HepG2 (cell line): ENCODE data around the gene CD68. TPM values are rescaled to one million over a fixed set of nuclear protein-coding genes. Genes with fewer than 3 reads are reported as not detected.
A peak's percentile ranks its signal among the peaks of the same experiment; 100 is the strongest.

Source experiments
- ATAC-seq: fragments of 200-7000 bp; cut with Tn5 transposase; 3 replicates; pipeline ENCODE4 v1.9.1; 2020; ENCODE audit warnings: mild to moderate bottlenecking, moderate library complexity
- BruUV-seq: library from RNA; stranded (reverse); fragments of 400-500 nt; replicated peaks from 2 replicates; lab custom pipeline; 2021; lab: Mats Ljungman, UMichigan
- CTCF ChIA-PET: fragments of 300-600 bp; formaldehyde crosslinking; extraction: SDS; loops from one replicate; lab custom pipeline; 2021; ENCODE audit warnings: low total read pairs, inconsistent platforms, low intra/inter-chr PET ratio; lab: Yijun Ruan, JAX
- POLR2A ChIA-PET: fragments of 350-600 bp; sonication (Branson Sonifier 250); formaldehyde crosslinking; loops from one replicate; lab custom pipeline; 2020; ENCODE audit warnings: antibody characterized with exemption, inconsistent platforms; lab: Yijun Ruan, JAX
- DNase-seq: peaks from one replicate; pipeline ENCODE4 v3.0.0-alpha.2; 2015; ENCODE audit warnings: low spot score
- FAIRE-seq: peaks from 3 replicates; lab custom pipeline; 2011; peaks lifted over from hg19 to GRCh38; lab: Jason Lieb, UNC
- H2AFZ ChIP-seq: one replicate; pipeline ENCODE4 v1.6.1; 2011; ENCODE audit warnings: low read length, inconsistent platforms
- H3K27ac ChIP-seq: fragments of 300-600 bp; 3 replicates; pipeline ENCODE4 v1.8.0; 2011; ENCODE audit warnings: mixed run types, mild to moderate bottlenecking, mixed read lengths, low read length, inconsistent platforms; ENCODE audit not compliant: insufficient read depth; ENCODE audit errors: extremely low read length
- H3K27me3 ChIP-seq, 2 experiments: fragments of 200-600 bp in 1 of 2; 2 replicates in 1 of 2; 3 replicates in 1 of 2; pipeline versions ENCODE4 v1.6.0 to v1.8.0; 2011; ENCODE audit warnings: low read length in 2 of 2, mild to moderate bottlenecking in 2 of 2, moderate library complexity in 2 of 2, inconsistent platforms in 1 of 2; ENCODE audit not compliant: insufficient read depth in 2 of 2, control insufficient read depth in 1 of 2
- H3K36me3 ChIP-seq, 2 experiments: fragments of 200-600 bp in 1 of 2; replicated peaks in 1 of 2; 2 replicates in 1 of 2; 3 replicates in 1 of 2; pipeline versions ENCODE4 v1.5.1 to v1.8.0; 2011; ENCODE audit warnings: low read length in 2 of 2, inconsistent platforms in 1 of 2; ENCODE audit not compliant: insufficient read depth in 2 of 2, control insufficient read depth in 1 of 2
- H3K4me1 ChIP-seq: 2 replicates; pipeline ENCODE4 v1.5.1; 2012; ENCODE audit warnings: low read length, inconsistent platforms; ENCODE audit not compliant: insufficient read depth
- H3K4me2 ChIP-seq: 2 replicates; pipeline ENCODE4 v1.6.0; 2011; ENCODE audit warnings: low read depth, low read length, inconsistent platforms
- H3K4me3 ChIP-seq, 3 experiments: fragments of 200-600 bp in 1 of 3; sonication (generic), shearing (Covaris generic) in 1 of 3; replicated peaks in 1 of 3; 2 replicates each; pipeline ENCODE4 v1.5.1; 2011 to 2016; ENCODE audit warnings: low read length in 3 of 3, inconsistent platforms in 2 of 3, low read depth in 2 of 3, mild to moderate bottlenecking in 2 of 3, control low read depth in 1 of 3, mixed read lengths in 1 of 3; ENCODE audit not compliant: insufficient read depth in 1 of 3
- H3K79me2 ChIP-seq: one replicate; pipeline ENCODE4 v1.6.1; 2011; ENCODE audit warnings: low read length, inconsistent platforms; ENCODE audit not compliant: insufficient read depth
- H3K9ac ChIP-seq: 2 replicates; pipeline ENCODE4 v1.6.0; 2011; ENCODE audit warnings: mild to moderate bottlenecking, low read depth, low read length, inconsistent platforms; ENCODE audit not compliant: insufficient read depth
- H3K9me3 ChIP-seq: 2 replicates; pipeline ENCODE4 v1.5.1; 2012; ENCODE audit warnings: mild to moderate bottlenecking, low read length
- H4K20me1 ChIP-seq: 2 replicates; pipeline ENCODE4 v1.6.0; 2011; ENCODE audit warnings: inconsistent platforms, mild to moderate bottlenecking, low read length, moderate library complexity; ENCODE audit not compliant: insufficient read depth
- ARID4A ChIP-seq: sonication (generic); formaldehyde crosslinking; IDR thresholded peaks from 2 replicates; pipeline ENCODE4 v1.5.0; 2020; ENCODE audit warnings: mild to moderate bottlenecking, missing genetic modification reagents, borderline replicate concordance
- ASH2L ChIP-seq: fragments of 300-600, 200-600 bp; sonication (generic); IDR thresholded peaks from 2 replicates; pipeline ENCODE4 v1.7.0; 2017; ENCODE audit warnings: low read depth, mild to moderate bottlenecking, moderate library complexity, mixed read lengths, low read length; ENCODE audit not compliant: insufficient read length
- CHCHD3 ChIP-seq: sonication (generic); formaldehyde crosslinking; IDR thresholded peaks from 2 replicates; pipeline ENCODE4 v1.8.0; 2022; ENCODE audit warnings: mild to moderate bottlenecking, missing genetic modification reagents, moderate library complexity
- MXD1 ChIP-seq: sonication (generic); formaldehyde crosslinking; IDR thresholded peaks from 2 replicates; pipeline ENCODE4 v1.4.0; 2020; ENCODE audit warnings: mild to moderate bottlenecking, missing genetic modification reagents
- POLR2AphosphoS5 ChIP-seq: IDR thresholded peaks from 2 replicates; pipeline ENCODE4 v1.6.1; 2012; ENCODE audit warnings: low read depth, low read length
- POLR2G ChIP-seq: fragments of 200-400 bp; formaldehyde crosslinking; IDR thresholded peaks from 2 replicates; pipeline ENCODE4 v1.6.1; 2018; ENCODE audit warnings: mild to moderate bottlenecking, low read depth, low read length, moderate library complexity
- STAT5B ChIP-seq: sonication (generic); formaldehyde crosslinking; IDR thresholded peaks from 2 replicates; pipeline ENCODE4 v1.4.0; 2020; ENCODE audit warnings: missing genetic modification reagents
- ZNF143 ChIP-seq: sonication (generic); formaldehyde crosslinking; IDR thresholded peaks from 2 replicates; pipeline ENCODE4 v1.4.0; 2020; ENCODE audit warnings: missing genetic modification reagents
- ZNF44 ChIP-seq: sonication (generic); formaldehyde crosslinking; IDR thresholded peaks from 2 replicates; pipeline ENCODE4 v1.5.1; 2020; ENCODE audit warnings: mild to moderate bottlenecking, missing genetic modification reagents
- ZNF510 ChIP-seq: sonication (generic); formaldehyde crosslinking; IDR thresholded peaks from 2 replicates; pipeline ENCODE4 v1.4.0; 2020; ENCODE audit warnings: low read depth, mild to moderate bottlenecking, missing genetic modification reagents
- ZNF558 ChIP-seq: sonication (generic); formaldehyde crosslinking; IDR thresholded peaks from 2 replicates; pipeline ENCODE4 v1.9.0; 2022; ENCODE audit warnings: mild to moderate bottlenecking, missing genetic modification reagents, borderline replicate concordance
- ZNF746 ChIP-seq: sonication (generic); formaldehyde crosslinking; IDR thresholded peaks from 2 replicates; pipeline ENCODE4 v1.8.0; 2022; ENCODE audit warnings: mild to moderate bottlenecking, missing genetic modification reagents
- WGBS: methylation state at CpG from one replicate; pipeline ENCODE4 v1.1.6; 2017; ENCODE audit warnings: low lambda C conversion rate; 5-methylcytosine and 5-hydroxymethylcytosine counted together
- in situ Hi-C: cut with HindIII; loops from 2 replicates; pipeline ENCODE4 v1.10.0; 2017; ENCODE audit warnings: low pct_unique_long_range_greater_than_20kb; ENCODE audit not compliant: extremely low pct_ligation_motif_present
- intact Hi-C: fragments of 100-400 bp; cut with micrococcal nuclease; formaldehyde crosslinking; loops from one replicate; pipeline ENCODE4 v1.10.0; 2022; ENCODE audit not compliant: unreplicated experiment
- polyA plus RNA-seq, 8 experiments: library from polyadenylated mRNA; depleted of rRNA in 3 of 8; stranded (reverse) in 7 of 8; unstranded in 1 of 8; fragments of >200 nt; fragmentation: Illumina TruSeq in 4 of 8; extraction: Trizol in 4 of 8; gene quantifications; 2 replicates each; pipeline versions ENCODE4 v1.2.1 to v1.2.3, GENCODE V29; 2011 to 2016; ENCODE audit warnings: low read depth in 4 of 8, missing spikeins in 1 of 8, mixed read lengths in 1 of 8; ENCODE audit not compliant: insufficient read depth in 1 of 8
- total RNA-seq, 5 experiments: library from RNA; depleted of rRNA; stranded (reverse); fragments of >200 nt; fragmentation: Illumina TruSeq; extraction: Trizol; gene quantifications; 2 replicates each; pipeline ENCODE4 v1.2.3, GENCODE V29; 2016; ENCODE audit warnings: low read depth in 1 of 5

The CD68 gene
- total and polyA plus RNA-seq, 2 of the 13 experiments (the other 11 are each of a cell fraction or from before 2014, with no cell fraction given), result 10.3 to 104 TPM

- TF ChIP-seq ARID4A (CRISPR knock-in tag) (no peak), ZNF510 (CRISPR knock-in tag) (no peak), ZNF558 (CRISPR knock-in tag) (0 out of 2 replicates have a peak, but pooled peaks have one; percentile 5), ZNF44 (CRISPR knock-in tag) (no peak), CHCHD3 (CRISPR knock-in tag) (no peak), STAT5B (CRISPR knock-in tag) (no peak)
Measured at GRCh38 chr17:7574176-7574953, 5.1 kb upstream of the CD68 start (continued).

- H3K9ac ChIP-seq, result peak overlapping the region; percentile 99; the same call in 1 of the 2 replicates
- H3K36me3 ChIP-seq, result peaks cover 12 to 61% of the 10 kb centered on the region in 2 experiments
- H3K27me3 ChIP-seq, result no peaks in the 10 kb centered on the region; a peak in 1 of 5 replicates
- H3K4me2 ChIP-seq, result peak overlapping the region; percentile 84
- H3K79me2 ChIP-seq, result peaks cover 50% of the 10 kb centered on the region
- FAIRE-seq, result no peak
- H4K20me1 ChIP-seq, result peaks cover 59% of the 10 kb centered on the region
- H3K4me3 ChIP-seq, result peak overlapping the region in 1 of 3 experiments; percentile 3; a peak in 1 of 6 replicates
- peak overlapping the region; percentile 7 for H3K27ac ChIP-seq
- TF ChIP-seq POLR2G (peak; percentile 24; the same call in 1 of the 2 replicates), ZNF143 (CRISPR knock-in tag) (no peak), MXD1 (CRISPR knock-in tag) (0 out of 2 replicates have a peak, but pooled peaks have one; percentile 43), ZNF746 (no peak), POLR2AphosphoS5 (peak; percentile 2), ASH2L (peak; percentile 4)
- TF ChIP-seq, all 625 proteins: peak for 4
- DNase-seq (no peak), ATAC-seq (no peak)
- H3K4me1 ChIP-seq, result peaks cover 78% of the 10 kb centered on the region
- BruUV-seq, result no TSS peak
- CTCF ChIA-PET, result no interaction called here
- WGBS, result 100% methylated on average over 1 of the region's 1 CpG
- POLR2A ChIA-PET, result interaction anchor here (0.7 to 3.3 kb wide), 4 partner anchors 9 to 263 kb away, joined by 3 to 51 read pairs (median 10); partner anchors contain the start of genes MPDU1, SHBG, TP53 and WRAP53
- no peak overlapping the region for H2AFZ ChIP-seq
- in situ Hi-C loops (loop anchor here (10.0 kb wide), 1 partner anchor 269 kb away; no protein-coding TSS in a partner anchor), intact Hi-C loops (no loop called here)
- H3K9me3 ChIP-seq, result no peaks in the 10 kb centered on the region
Measured at GRCh38 chr17:7575481-7575883, 4.0 kb upstream of the CD68 start.
